NCI-H2081 (cell line): ENCODE results near the gene EXD1.
"Not testable (repeated sequence)": the region's sequence is repeated elsewhere in the genome, so short reads cannot be mapped to it uniquely, and the experiment has no call there.

Source experiments
- DNase-seq, 2 experiments: peaks; one replicate each; lab custom pipeline; 2025; lab: John Stamatoyannopoulos, UW

The EXD1 gene

GRCh38 chr15:41139619-41140018 is 90.9 kb downstream of the EXD1 start:
- no peak for DNase-seq

- DNase-seq = not testable (repeated sequence)
Measured at GRCh38 chr15:41139112-41139511, 91.4 kb downstream of the EXD1 start.

- not testable (repeated sequence) for DNase-seq
Measured at GRCh38 chr15:41135580-41135979, 95.0 kb downstream of the EXD1 start.

- DNase-seq = no peak
Measured at GRCh38 chr15:41133454-41133853, 97.1 kb downstream of the EXD1 start.
